ENCODE data around the gene HYDIN. TPM values are rescaled to one million over a fixed set of nuclear protein-coding genes. Genes with fewer than 3 reads are reported as not detected.

The HYDIN gene
- total RNA-seq (10 to 100 TPM; 14.6 to 29.6 TPM), polyA plus RNA-seq (ENCODE audit: insufficient read length in 2 of 2) (10 to 100 TPM; 15.2 to 17.2 TPM)
- long read RNA-seq, donor 1, result 0 reads
- long read RNA-seq, donor 2, result 0 reads
- long read RNA-seq, donor 3, result 0 reads
- long read RNA-seq, donor 4, result 0 reads

DNA sequence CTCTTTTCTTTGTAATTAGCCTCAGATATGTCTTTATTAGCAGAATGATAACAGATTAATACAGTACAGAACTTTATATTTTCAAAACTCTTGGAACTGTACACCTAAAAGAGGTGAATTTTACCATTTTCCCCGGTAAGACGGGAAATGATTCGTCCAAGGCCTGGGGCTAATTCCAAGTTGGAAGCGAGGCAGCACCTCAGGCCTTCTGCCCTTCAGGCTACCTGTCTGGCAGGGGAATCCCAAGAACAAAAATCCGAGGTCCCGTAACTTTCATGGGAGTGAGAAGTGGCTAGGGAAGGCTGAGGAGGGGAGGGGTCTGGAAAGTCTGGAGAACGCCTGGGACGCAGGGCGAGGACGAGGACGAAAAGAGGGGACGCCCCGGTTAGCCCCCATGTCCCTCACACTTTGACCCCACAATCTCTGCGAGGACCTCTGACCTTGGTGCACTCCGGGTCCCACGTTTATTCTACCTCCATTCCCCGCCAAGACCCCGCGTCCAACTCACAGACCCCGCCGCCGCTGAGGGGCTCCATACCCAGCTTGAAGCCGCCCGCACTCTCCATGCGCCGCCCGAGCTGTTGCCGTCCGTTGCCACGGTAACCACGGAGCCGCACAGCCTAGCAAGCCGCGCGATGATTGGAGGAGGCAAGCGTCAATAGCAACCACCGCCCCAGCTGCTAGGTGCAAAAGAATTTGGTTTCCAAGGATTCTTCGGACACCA is at the start of gene HYDIN:
Gene HYDIN (minus strand): TSS at position 601 of the 724 bp plus-strand sequence. CDS start 43,827 bp downstream, outside the sequence.
- peak; percentile 65 to 98 (median 87) for DNase-seq (ENCODE audit: low read depth in 4 of 6, low spot score in 6 of 6)
- Histone ChIP-seq H3K27ac (ENCODE audit: low read depth, low read length) (no peak within 1 kb of the TSS), H3K9me3 (ENCODE audit: control insufficient read depth, insufficient read depth, low read length) (peaks cover 2% of the 10 kb centered on the region), H3K4me3 (ENCODE audit: low read depth, low read length) (peak within 1 kb of the TSS; percentile 46), H3K27me3 (ENCODE audit: control insufficient read depth, insufficient read depth, low read length) (no peaks in the 10 kb centered on the region), H3K4me1 (ENCODE audit: control insufficient read depth, insufficient read depth, low read length) (peaks cover 7% of the 10 kb centered on the region), H3K36me3 (ENCODE audit: control insufficient read depth, insufficient read depth, low read length) (no peaks in the 10 kb centered on the region)
- WGBS (ENCODE audit: insufficient coverage), result 8% methylated on average over 38 of the region's 38 CpGs

DNA sequence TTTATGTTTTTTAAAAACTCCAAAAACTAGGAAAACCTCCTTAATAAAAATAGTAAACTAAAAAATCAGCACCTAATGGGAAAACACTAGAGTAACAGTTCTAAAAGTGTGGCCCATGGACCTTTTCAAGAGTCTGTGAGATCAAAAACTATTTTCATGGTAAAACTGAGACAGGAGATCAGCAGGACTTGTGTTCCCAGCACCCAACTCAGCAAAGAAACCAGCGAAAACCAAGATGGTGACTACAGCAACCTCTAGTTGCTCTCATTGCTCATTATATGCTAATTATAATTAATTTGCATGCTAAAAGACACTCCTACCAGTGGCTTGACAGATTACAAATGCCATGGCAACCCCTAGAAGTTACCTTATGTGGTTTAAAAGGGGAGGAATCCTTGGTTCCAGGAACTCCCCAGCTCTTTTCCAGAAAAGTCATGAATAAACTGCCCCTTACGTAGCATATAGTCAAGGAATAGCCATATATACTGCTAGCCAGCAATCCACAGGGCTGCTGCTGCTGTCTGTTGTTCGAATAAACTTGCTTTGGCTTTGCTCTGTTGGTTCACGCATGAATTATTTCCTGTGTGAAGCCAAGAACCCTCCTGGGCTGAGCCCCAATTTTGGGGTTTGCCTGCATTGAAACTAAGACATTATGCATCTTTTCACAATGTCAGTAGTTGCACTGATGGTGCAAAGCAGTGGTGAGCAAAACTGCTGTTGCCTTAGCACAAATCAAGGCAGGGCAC is 46.2 kb upstream of the HYDIN start:
- H3K9me3 ChIP-seq (ENCODE audit: control insufficient read depth, insufficient read depth, low read length), result peaks cover 6% of the 10 kb centered on the region
- 81% methylated on average over 3 of the region's 4 CpGs for WGBS (ENCODE audit: insufficient coverage)
- DNase-seq (ENCODE audit: low read depth in 4 of 6, low spot score in 6 of 6), result peak in 1 of 6 donors; percentile 15
- H3K4me3 ChIP-seq (ENCODE audit: low read depth, low read length), result no peak overlapping the region
- H3K27me3 ChIP-seq (ENCODE audit: control insufficient read depth, insufficient read depth, low read length), result no peaks in the 10 kb centered on the region
- H3K27ac ChIP-seq (ENCODE audit: low read depth, low read length), result no peak overlapping the region
- H3K4me1 ChIP-seq (ENCODE audit: control insufficient read depth, insufficient read depth, low read length), result no peaks in the 10 kb centered on the region
- no peaks in the 10 kb centered on the region for H3K36me3 ChIP-seq (ENCODE audit: control insufficient read depth, insufficient read depth, low read length)

DNA sequence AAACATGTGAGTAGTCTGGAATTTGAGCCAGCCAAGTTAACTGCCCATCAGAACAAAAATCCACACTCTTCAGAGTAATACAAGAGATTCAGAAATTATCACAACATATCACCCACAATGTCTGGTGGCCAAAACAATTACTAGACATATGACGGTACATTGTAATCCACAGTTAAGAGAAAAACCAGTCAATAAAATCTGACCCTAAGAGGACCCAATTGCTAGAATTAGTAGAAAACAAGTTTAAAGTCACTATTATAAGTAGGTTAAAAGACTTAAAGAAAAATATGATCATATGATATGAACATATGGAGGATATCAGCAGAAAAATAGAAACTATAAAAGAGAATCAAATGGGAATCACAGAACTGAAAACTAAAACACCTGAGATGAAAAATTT is 42.9 kb upstream of the HYDIN start:
- Histone ChIP-seq H3K36me3 (ENCODE audit: control insufficient read depth, insufficient read depth, low read length) (no peaks in the 10 kb centered on the region), H3K27ac (ENCODE audit: low read depth, low read length) (no peak overlapping the region), H3K27me3 (ENCODE audit: control insufficient read depth, insufficient read depth, low read length) (no peaks in the 10 kb centered on the region), H3K4me3 (ENCODE audit: low read depth, low read length) (no peak overlapping the region), H3K4me1 (ENCODE audit: control insufficient read depth, insufficient read depth, low read length) (no peaks in the 10 kb centered on the region), H3K9me3 (ENCODE audit: control insufficient read depth, insufficient read depth, low read length) (peaks cover 6% of the 10 kb centered on the region)
- no peak for DNase-seq (ENCODE audit: low read depth in 4 of 6, low spot score in 6 of 6)
- WGBS (ENCODE audit: insufficient coverage), result no CpG with 5 or more reads among the region's 1 CpG

DNA sequence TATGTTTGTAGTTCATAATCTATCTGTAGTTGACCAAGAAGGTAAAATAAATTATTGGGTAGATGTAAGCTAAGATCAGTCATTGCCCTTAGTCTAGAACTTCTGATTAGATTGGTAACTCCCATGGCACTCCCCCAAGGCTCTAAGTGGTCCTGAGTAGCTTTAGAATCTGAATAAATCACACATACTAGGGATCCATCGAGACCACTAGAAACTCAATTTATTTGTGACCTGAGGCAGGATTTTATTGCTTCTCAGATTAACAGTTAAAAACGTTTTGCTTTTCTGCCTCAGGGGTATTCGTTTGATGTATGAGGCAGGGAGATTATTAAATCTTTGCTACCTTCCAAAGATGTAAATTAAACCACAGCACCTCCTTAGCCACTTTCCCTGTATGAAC is 33.8 kb upstream of the HYDIN start:
- H3K27ac ChIP-seq (ENCODE audit: low read depth, low read length), result no peak overlapping the region
- H3K27me3 ChIP-seq (ENCODE audit: control insufficient read depth, insufficient read depth, low read length), result no peaks in the 10 kb centered on the region
- no peaks in the 10 kb centered on the region for H3K4me1 ChIP-seq (ENCODE audit: control insufficient read depth, insufficient read depth, low read length)
- DNase-seq (ENCODE audit: low read depth in 4 of 6, low spot score in 6 of 6), result peak in 1 of 6 donors; percentile 53
- no CpG with 5 or more reads among the region's 3 CpGs for WGBS (ENCODE audit: insufficient coverage)
- no peaks in the 10 kb centered on the region for H3K9me3 ChIP-seq (ENCODE audit: control insufficient read depth, insufficient read depth, low read length)
- no peak overlapping the region for H3K4me3 ChIP-seq (ENCODE audit: low read depth, low read length)
- no peaks in the 10 kb centered on the region for H3K36me3 ChIP-seq (ENCODE audit: control insufficient read depth, insufficient read depth, low read length)

DNA sequence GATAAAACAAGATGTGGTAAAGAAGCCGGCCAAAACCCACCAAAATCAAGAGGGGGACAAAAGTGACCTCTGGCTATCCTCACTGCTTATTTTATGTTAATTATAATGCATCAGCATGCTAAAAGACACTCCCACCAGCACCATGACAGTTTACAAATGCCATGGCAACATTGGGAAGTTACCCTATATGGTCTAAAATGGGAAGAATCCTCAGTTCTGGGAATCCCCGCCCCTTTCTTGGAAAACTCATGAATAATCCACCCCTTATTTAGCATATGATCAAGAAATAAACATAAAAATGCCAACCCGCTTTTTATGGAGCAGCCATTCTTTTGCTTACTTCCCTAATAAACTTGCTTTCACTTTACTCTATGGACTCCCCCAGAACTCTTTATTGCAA is 33.1 kb upstream of the HYDIN start:
- 93% methylated on average over 2 of the region's 3 CpGs for WGBS (ENCODE audit: insufficient coverage)

DNA sequence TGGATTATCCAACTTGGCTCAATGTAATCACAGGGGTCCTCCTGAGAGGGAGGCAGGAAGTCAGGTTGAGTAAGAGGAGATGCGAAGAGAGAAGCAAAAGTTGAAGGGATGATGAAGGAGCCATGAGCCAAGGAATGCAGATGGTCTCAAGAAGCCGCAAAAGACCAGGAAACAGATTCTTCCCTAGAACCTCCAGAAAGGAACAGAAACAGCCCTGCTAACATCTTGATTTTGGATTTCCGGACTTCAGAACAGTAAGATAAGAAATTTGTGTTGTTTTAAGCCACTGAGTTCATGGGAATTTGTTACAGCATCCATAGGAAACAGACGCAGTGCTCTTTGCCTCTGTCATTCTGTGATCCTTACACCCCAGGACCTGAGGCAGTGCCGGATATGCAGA is 31.9 kb upstream of the HYDIN start:
- no peaks in the 10 kb centered on the region for H3K4me1 ChIP-seq (ENCODE audit: control insufficient read depth, insufficient read depth, low read length)
- no peak for DNase-seq (ENCODE audit: low read depth in 4 of 6, low spot score in 6 of 6)
- no peaks in the 10 kb centered on the region for H3K9me3 ChIP-seq (ENCODE audit: control insufficient read depth, insufficient read depth, low read length)
- no peak overlapping the region for H3K4me3 ChIP-seq (ENCODE audit: low read depth, low read length)
- H3K27me3 ChIP-seq (ENCODE audit: control insufficient read depth, insufficient read depth, low read length), result no peaks in the 10 kb centered on the region
- 83% methylated on average over 1 of the region's 5 CpGs for WGBS (ENCODE audit: insufficient coverage)
- no peak overlapping the region for H3K27ac ChIP-seq (ENCODE audit: low read depth, low read length)
- H3K36me3 ChIP-seq (ENCODE audit: control insufficient read depth, insufficient read depth, low read length), result no peaks in the 10 kb centered on the region

More for the DNA sequence above, 33.1 kb upstream of the HYDIN start:
- H3K4me1 ChIP-seq (ENCODE audit: control insufficient read depth, insufficient read depth, low read length), result no peaks in the 10 kb centered on the region
- DNase-seq (ENCODE audit: low read depth in 4 of 6, low spot score in 6 of 6), result no peak
- no peaks in the 10 kb centered on the region for H3K9me3 ChIP-seq (ENCODE audit: control insufficient read depth, insufficient read depth, low read length)
- H3K27me3 ChIP-seq (ENCODE audit: control insufficient read depth, insufficient read depth, low read length), result no peaks in the 10 kb centered on the region
- H3K36me3 ChIP-seq (ENCODE audit: control insufficient read depth, insufficient read depth, low read length), result no peaks in the 10 kb centered on the region
- H3K27ac ChIP-seq (ENCODE audit: low read depth, low read length), result no peak overlapping the region
- no peak overlapping the region for H3K4me3 ChIP-seq (ENCODE audit: low read depth, low read length)

DNA sequence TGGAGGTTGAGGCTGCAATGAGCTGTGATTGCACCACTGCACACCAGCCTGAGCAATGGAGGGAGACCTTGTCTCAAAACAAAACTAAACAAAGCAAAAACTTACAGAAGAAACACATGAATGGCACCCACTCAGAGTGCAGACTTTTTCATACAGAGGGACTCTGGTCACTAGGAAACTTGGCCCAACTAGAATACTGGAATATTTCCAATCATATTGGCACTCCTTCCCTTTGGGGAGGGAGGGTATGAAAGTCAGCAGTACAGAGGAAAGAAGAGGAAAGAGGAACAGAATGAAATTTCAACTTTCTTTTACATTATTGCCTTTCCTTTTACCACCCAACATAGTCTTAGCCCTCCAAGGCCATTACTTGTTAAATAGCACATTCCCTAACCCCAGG is 30.5 kb upstream of the HYDIN start:
- Histone ChIP-seq H3K27ac (ENCODE audit: low read depth, low read length) (no peak overlapping the region), H3K4me3 (ENCODE audit: low read depth, low read length) (no peak overlapping the region), H3K36me3 (ENCODE audit: control insufficient read depth, insufficient read depth, low read length) (no peaks in the 10 kb centered on the region), H3K9me3 (ENCODE audit: control insufficient read depth, insufficient read depth, low read length) (no peaks in the 10 kb centered on the region), H3K27me3 (ENCODE audit: control insufficient read depth, insufficient read depth, low read length) (no peaks in the 10 kb centered on the region), H3K4me1 (ENCODE audit: control insufficient read depth, insufficient read depth, low read length) (peaks cover under 1% of the 10 kb centered on the region)
- DNase-seq (ENCODE audit: low read depth in 4 of 6, low spot score in 6 of 6), result peak in 3 of 6 donors; percentile 8 to 35 (median 20)

DNA sequence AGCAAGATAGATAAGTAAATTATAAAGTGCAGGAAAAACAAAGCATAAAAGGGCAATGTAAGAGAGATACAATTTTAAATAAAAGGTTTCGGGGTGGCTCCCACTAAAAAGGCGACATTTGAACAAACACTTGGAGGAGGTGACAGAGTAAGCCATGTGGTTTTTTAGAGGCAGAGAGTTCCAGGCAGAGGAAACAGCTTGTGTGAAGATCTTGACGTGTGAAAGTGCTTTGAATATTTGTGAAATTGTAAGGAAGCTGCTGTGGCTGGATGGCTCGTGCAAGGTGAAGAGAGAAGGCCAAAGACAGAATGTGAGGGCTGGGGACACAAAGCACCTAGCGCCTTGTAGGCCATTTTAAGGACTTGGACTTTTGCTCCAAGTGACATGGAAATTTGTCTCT is 28.6 kb upstream of the HYDIN start:
- DNase-seq (ENCODE audit: low read depth in 4 of 6, low spot score in 6 of 6), result no peak
- Histone ChIP-seq H3K4me3 (ENCODE audit: low read depth, low read length) (no peak overlapping the region), H3K9me3 (ENCODE audit: control insufficient read depth, insufficient read depth, low read length) (no peaks in the 10 kb centered on the region), H3K4me1 (ENCODE audit: control insufficient read depth, insufficient read depth, low read length) (peaks cover 7% of the 10 kb centered on the region), H3K27ac (ENCODE audit: low read depth, low read length) (no peak overlapping the region), H3K36me3 (ENCODE audit: control insufficient read depth, insufficient read depth, low read length) (no peaks in the 10 kb centered on the region), H3K27me3 (ENCODE audit: control insufficient read depth, insufficient read depth, low read length) (no peaks in the 10 kb centered on the region)
- 84% methylated on average over 5 of the region's 5 CpGs for WGBS (ENCODE audit: insufficient coverage)

DNA sequence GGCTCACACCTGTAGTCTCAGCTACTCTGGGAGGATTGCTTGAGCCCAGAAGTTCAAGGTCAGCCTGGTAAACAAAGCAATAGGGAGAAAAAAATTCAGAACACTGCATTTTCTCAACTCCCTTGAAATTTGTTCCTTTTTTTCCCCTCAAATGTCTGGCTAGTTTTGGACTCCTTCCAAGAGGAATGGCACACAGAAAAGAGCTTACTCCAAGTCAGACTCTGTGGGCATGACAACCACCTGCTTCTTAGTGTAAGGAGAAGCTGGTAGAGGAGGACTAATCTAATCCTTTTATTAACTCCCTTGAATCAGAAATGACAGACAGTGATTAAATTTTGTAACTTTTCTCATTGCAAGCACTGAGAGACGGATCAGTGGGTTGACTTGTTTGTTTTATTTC is 27.9 kb upstream of the HYDIN start:
- Histone ChIP-seq H3K27me3 (ENCODE audit: control insufficient read depth, insufficient read depth, low read length) (no peaks in the 10 kb centered on the region), H3K4me3 (ENCODE audit: low read depth, low read length) (no peak overlapping the region), H3K9me3 (ENCODE audit: control insufficient read depth, insufficient read depth, low read length) (no peaks in the 10 kb centered on the region), H3K27ac (ENCODE audit: low read depth, low read length) (no peak overlapping the region), H3K4me1 (ENCODE audit: control insufficient read depth, insufficient read depth, low read length) (peaks cover 7% of the 10 kb centered on the region), H3K36me3 (ENCODE audit: control insufficient read depth, insufficient read depth, low read length) (no peaks in the 10 kb centered on the region)
- DNase-seq (ENCODE audit: low read depth in 4 of 6, low spot score in 6 of 6), result peak in 5 of 6 donors; percentile 10 to 66 (median 23)
- WGBS (ENCODE audit: insufficient coverage), result no CpG with 5 or more reads among the region's 1 CpG
